Measurements from ENCODE around the gene PPP1R14C.

GRCh38 chr6:150194195-150194594 lies 51.4 kb downstream of the PPP1R14C start:
- no peak for TF ChIP-seq CTCF (IDR thresholded peaks at IDR 0.05; ENCODE audit: low read depth, low read length)
- no peak for TF ChIP-seq EZH2phosphoT487 (IDR thresholded peaks at IDR 0.05; ENCODE audit: low read depth)

Measured in OCI-LY3 (cell line).